ENCODE measurements around the gene NUDCD3. TPM values are rescaled to one million over a fixed set of nuclear protein-coding genes. Genes with fewer than 3 reads are reported as not detected.

NUDCD3 gene
- total and polyA plus RNA-seq, 2 of the 8 experiments (the other 6 are each of a cell fraction or from before 2014, with no cell fraction given), result 35.2 to 93.7 TPM

- no peaks in the 10 kb centered on the region for H3K36me3 ChIP-seq (ENCODE audit: control insufficient read depth in 2 of 4, insufficient read depth in 4 of 4, low read length in 3 of 4)
- POLR2A ChIA-PET (ENCODE audit: partially characterized antibody), result no interaction called here
- H3K4me1 ChIP-seq (replicated peaks in 1 of 4; ENCODE audit: control insufficient read depth in 3 of 4, insufficient read depth in 4 of 4, low read length in 3 of 4), result no peaks in the 10 kb centered on the region
- DNase-seq (ENCODE audit: low read depth in 1 of 2, low spot score in 2 of 2), result no peak
- H4K5ac ChIP-seq (ENCODE audit: insufficient read length, low read depth, low read length), result no peak overlapping the region
- 74% methylated on average over 3 of the region's 3 CpGs; no CpG with 5 or more reads in 1 of the 2 experiments for WGBS, 2 experiments (ENCODE audit: extremely low coverage in 1 of 2, insufficient coverage in 1 of 2, insufficient read length in 1 of 2, insufficient replicate concordance in 2 of 2, low coverage in 1 of 2, low lambda C conversion rate in 2 of 2, missing lambda C conversion rate in 1 of 2)
- no peaks in the 10 kb centered on the region for H3K79me1 ChIP-seq (ENCODE audit: low read depth, low read length)
- no peak overlapping the region for H2BK12ac ChIP-seq (ENCODE audit: low read depth, low read length)
- no peaks in the 10 kb centered on the region for H4K20me1 ChIP-seq (replicated peaks in 1 of 2; ENCODE audit: control insufficient read depth in 1 of 2, insufficient read depth in 2 of 2, low read length in 2 of 2)
- H4K91ac ChIP-seq (replicated peaks; ENCODE audit: insufficient read length, low read length), result no peak overlapping the region
- no peak overlapping the region for H2BK5ac ChIP-seq (ENCODE audit: low read depth, low read length)
- no peaks in the 10 kb centered on the region for H3K27me3 ChIP-seq (replicated peaks in 1 of 4; ENCODE audit: control insufficient read depth in 3 of 4, extremely low read depth in 1 of 4, insufficient read depth in 3 of 4, low read length in 3 of 4)
- no peak overlapping the region for H3K4ac ChIP-seq (replicated peaks; ENCODE audit: insufficient read length, low read depth, low read length)
- no peak overlapping the region for H3K56ac ChIP-seq (replicated peaks; ENCODE audit: insufficient read length, low read depth, low read length)
- H3K14ac ChIP-seq (ENCODE audit: insufficient read length), result no peak overlapping the region
- no peak overlapping the region for H2BK15ac ChIP-seq (ENCODE audit: low read length)
- H3K4me3 ChIP-seq (ENCODE audit: extremely low read depth in 1 of 4, insufficient read depth in 2 of 4, low read depth in 3 of 4, low read length in 4 of 4), result no peak overlapping the region
- FAIRE-seq, result no peak
- no peak overlapping the region for H3K27ac ChIP-seq (ENCODE audit: low read depth, low read length)
- H2BK20ac ChIP-seq (ENCODE audit: low read length), result no peak overlapping the region
- CTCF ChIA-PET (ENCODE audit: partially characterized antibody), result interaction anchor here (1.1 to 2.4 kb wide), 3 partner anchors 16 to 46 kb away, joined by 3 to 12 read pairs (median 11); no protein-coding TSS in a partner anchor
- H3K18ac ChIP-seq (ENCODE audit: extremely low read depth, low read length), result no peak overlapping the region
- H3K9ac ChIP-seq (replicated peaks in 1 of 4; ENCODE audit: extremely low read depth in 1 of 4, low read depth in 3 of 4, low read length in 3 of 4), result no peak overlapping the region
- H4K8ac ChIP-seq (ENCODE audit: extremely low read depth, insufficient read depth, low read length), result no peak overlapping the region
- H2AFZ ChIP-seq (ENCODE audit: low read length), result no peak overlapping the region
- H2AK5ac ChIP-seq (ENCODE audit: low read depth, low read length), result no peak overlapping the region
- H3K23ac ChIP-seq (ENCODE audit: insufficient read length), result no peak overlapping the region
- no peaks in the 10 kb centered on the region for H3K9me3 ChIP-seq (ENCODE audit: insufficient read depth in 2 of 2, low read depth in 1 of 2, low read length in 1 of 2)
- H3K23me2 ChIP-seq (ENCODE audit: low read depth, low read length), result no peaks in the 10 kb centered on the region
- no peak overlapping the region for H3K4me2 ChIP-seq (ENCODE audit: insufficient read depth in 1 of 2, low read depth in 2 of 2, low read length in 2 of 2)
- no peak overlapping the region for H2BK120ac ChIP-seq (replicated peaks; ENCODE audit: low read depth, low read length)
- H3K79me2 ChIP-seq (ENCODE audit: control insufficient read depth in 1 of 2, insufficient read depth in 2 of 2, low read length in 2 of 2), result no peaks in the 10 kb centered on the region
- TF ChIP-seq HDAC2 (IDR thresholded peaks at IDR 0.05; ENCODE audit: borderline replicate concordance in 1 of 2, low read depth in 2 of 2, low read length in 2 of 2) (no peak), BCL11A (IDR thresholded peaks at IDR 0.05; ENCODE audit: low read depth in 2 of 2, low read length in 2 of 2) (no peak), CEBPB (IDR thresholded peaks at IDR 0.05; ENCODE audit: low read depth, low read length) (no peak), CHD2 (IDR thresholded peaks at IDR 0.05; ENCODE audit: low read length) (no peak), TBP (IDR thresholded peaks at IDR 0.05; ENCODE audit: low read depth, low read length) (no peak), ZNF274 (IDR thresholded peaks at IDR 0.05; ENCODE audit: borderline replicate concordance, extremely low read depth, low read length) (no peak), KDM4A (IDR thresholded peaks at IDR 0.05; ENCODE audit: low read depth, low read length, severe bottlenecking) (no peak), TAF1 (IDR thresholded peaks at IDR 0.05; ENCODE audit: low read depth, low read length) (no peak), NRF1 (IDR thresholded peaks at IDR 0.05; ENCODE audit: low read depth, low read length) (no peak), SP2 (IDR thresholded peaks at IDR 0.05; ENCODE audit: low read length) (no peak), POU5F1 (IDR thresholded peaks at IDR 0.05; ENCODE audit: low read depth, low read length) (no peak), SP1 (IDR thresholded peaks at IDR 0.05; ENCODE audit: low read depth, low read length) (no peak), SIRT6 (IDR thresholded peaks at IDR 0.05; ENCODE audit: low read length) (no peak), PHF8 (conservative IDR thresholded peaks at IDR 0.05; ENCODE audit: low read depth, low read length) (no peak), RNF2 (IDR thresholded peaks at IDR 0.05; ENCODE audit: borderline replicate concordance, low read depth, low read length, missing control alignments, poor library complexity, severe bottlenecking) (no peak), SP4 (IDR thresholded peaks at IDR 0.05; ENCODE audit: low read length) (no peak)
Measured at GRCh38 chr7:44518761-44519160, 28.3 kb upstream of the NUDCD3 start.

Data from H1 (cell line).